HG02938 (cell line): ENCODE data around the gene TBXT.
"Not testable (repeated sequence)": the region's sequence is repeated elsewhere in the genome, so short reads cannot be mapped to it uniquely, and the experiment has no call there.

ENCODE experiments used
- ATAC-seq: cut with Tn5 transposase; IDR thresholded peaks from one replicate; pipeline ENCODE4 v1.9.1; 2021; ENCODE audit warnings: mild to moderate bottlenecking, moderate library complexity; ENCODE audit not compliant: unreplicated experiment

TBXT gene, protein sequence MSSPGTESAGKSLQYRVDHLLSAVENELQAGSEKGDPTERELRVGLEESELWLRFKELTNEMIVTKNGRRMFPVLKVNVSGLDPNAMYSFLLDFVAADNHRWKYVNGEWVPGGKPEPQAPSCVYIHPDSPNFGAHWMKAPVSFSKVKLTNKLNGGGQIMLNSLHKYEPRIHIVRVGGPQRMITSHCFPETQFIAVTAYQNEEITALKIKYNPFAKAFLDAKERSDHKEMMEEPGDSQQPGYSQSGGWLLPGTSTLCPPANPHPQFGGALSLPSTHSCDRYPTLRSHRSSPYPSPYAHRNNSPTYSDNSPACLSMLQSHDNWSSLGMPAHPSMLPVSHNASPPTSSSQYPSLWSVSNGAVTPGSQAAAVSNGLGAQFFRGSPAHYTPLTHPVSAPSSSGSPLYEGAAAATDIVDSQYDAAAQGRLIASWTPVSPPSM

DNA sequence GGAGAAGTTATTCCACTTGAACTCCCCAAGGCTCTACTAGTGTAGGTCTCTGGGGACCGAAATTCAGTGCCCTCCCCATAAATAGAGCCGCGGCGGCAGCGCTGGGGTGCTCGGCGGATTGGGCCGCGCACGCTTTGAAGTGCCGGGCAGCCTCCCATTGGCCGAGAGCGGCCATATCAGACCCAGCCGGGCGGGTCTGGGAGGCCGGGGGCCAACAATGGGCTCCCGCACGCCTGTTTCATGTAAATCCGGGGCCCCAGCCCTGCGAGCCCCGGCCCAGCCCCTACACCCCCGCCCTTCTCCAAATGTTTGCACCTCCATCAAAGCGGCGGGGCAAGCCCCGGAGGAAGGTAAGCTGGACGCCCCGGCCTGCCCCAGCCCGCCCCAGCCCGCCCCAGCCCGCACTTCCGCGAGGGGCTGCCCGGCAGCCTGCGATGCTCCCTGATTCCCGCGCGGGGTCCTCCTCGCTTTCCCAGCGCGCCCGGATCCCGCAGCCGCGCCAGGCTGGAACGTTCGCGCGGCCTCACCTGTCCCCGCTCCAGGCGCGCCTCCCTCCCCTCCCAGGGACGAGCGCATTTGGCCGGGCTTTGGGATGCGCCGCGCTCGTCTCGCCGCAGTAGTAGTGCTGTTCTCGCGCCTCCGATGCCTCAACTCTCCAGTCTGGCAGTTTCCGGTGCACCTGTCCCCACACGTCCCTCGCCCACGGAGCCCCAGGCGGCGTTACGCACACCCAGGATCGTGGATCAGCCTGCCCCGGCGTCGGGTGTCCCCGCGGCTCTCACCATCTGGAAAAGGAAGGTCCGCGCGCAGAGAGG lies at the start of gene TBXT:
TBXT (minus strand) TSS at position 51 of the 815 bp plus-strand sequence. CDS start 260 bp downstream, outside the sequence.
- no peak for ATAC-seq

DNA sequence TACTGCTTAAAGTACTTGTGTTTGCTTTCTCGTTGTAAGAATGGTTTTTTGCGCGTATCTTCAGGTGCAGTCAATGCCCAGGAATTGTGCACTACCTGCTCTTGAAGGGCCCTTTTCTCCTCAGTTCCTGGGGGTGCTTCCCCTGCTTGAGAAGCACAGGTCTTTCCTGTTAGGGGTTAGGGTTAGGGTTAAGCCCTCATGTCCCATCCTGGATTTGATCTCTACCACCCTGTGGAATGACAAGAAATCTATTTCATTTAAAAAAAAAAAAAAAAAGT lies 39.6 kb upstream of the TBXT start:
- no peak for ATAC-seq

DNA sequence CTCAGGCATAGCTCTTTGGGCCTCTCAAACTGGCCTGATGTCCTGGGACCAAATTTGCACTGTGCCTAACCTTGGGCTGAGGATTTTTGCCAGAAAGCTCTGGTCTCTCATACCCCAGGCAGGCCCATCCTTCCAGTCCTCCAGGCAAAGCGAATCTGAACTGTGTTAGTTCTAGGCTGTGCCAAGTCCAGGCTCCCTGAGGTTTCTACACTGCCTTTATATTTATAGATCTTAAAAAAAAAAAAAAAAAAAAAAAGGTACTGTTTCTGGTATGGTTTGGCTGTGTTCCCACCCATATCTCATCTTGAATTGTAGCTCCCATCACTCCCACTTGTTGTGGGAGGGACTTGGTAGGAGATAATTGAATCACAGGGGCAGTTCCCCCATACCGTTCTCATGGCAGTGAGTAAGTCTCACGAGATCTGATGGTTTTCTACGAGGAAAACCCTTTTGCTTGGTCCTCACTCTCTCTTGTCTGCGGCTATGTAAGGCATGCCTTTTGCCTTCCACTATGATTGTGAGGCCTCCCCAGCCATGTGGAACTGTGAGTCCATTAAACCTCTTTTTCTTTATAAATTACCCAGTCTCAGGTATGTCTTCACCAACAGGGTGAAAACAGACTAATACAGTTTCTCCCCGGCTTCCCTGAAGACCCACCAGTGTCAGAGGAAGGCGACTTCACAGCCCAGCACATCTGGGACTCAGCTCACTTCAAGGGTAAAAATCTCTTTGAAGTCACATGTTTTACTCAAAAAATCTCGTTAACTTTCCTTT lies 39.0 kb upstream of the TBXT start:
- no peak for ATAC-seq

DNA sequence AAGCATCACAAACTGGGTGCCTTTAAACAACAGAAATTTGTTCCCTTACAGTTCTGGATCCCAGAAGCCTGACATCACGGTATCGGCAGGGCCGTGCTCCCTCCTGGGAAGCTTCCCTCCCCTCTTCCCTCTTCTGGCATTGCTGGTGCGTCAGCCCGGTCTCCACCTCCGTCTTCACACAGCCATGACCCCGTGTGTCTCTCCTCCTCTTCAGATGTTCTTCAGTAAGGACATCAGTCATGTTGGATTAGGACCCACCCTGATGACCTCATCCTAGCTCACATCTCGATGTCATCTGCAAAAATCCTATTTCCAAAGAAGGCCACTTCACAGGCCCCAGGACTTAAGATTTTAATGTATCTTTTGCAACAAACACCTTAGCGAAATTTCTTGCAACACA lies 38.4 kb upstream of the TBXT start:
- no peak for ATAC-seq

DNA sequence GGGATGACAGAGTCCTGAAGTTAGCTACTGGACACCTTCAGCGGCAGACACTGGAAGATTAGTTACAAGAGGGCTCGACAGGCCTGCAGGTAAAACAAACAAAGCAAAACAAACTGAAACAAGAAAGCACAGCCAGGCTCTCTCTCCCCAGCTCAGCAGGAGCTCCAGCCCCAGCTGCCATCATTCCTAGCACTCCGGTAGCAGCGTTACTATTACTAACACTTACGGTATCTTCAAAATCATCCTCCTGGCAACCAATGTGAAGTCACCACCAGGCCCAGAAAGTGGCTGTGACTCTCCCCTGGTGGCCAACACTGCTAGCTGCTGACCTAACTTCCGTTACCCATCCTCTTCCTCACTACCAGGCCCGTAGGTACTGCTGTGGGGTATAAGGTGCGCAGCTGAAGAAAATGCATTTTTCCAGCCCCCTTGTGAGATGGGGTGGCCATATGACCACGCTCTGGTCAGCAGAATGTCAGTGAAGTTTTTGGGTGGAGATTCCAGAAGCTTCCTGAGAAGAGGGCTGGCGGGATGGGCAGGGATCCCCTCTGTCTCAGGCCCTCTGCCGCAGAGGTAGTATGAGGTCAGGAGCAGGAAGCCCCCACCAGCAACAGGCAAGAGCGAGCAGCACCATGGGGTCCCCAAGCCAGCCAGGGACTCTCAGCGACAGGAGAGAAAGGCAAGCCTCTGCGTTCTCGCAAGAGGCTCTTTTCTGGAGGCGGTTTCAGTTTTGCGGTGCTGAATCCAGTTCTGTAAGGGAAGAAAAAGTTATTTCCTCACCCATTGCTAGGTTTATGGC lies 37.4 kb upstream of the TBXT start:
- no peak for ATAC-seq

DNA sequence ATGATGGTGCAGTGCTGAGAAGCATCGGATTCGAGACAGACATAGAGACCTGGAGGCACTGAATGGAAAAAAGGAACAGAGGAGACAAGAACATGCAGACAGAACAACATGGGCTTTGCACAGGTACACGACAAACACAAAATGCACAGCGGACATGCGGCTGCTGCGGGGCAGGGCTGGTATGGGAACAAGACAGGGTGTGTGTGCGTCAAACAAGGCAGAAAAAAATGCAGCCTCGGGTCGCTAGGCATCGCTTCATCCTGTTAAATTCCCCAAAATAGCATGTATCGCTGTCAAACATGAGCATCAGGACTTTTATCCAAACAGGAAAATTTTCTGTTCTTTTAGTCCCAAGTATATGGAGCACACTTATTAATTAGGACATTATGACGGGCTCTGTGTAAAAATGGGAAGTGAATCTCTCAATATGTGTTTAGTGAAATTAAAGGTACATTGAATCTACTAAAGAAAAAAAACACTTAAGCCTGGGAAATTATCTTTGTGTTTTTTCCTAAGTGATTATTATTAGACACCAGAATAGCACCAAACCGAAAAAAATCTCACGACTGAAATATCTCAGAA lies 36.1 kb upstream of the TBXT start:
- no peak for ATAC-seq

DNA sequence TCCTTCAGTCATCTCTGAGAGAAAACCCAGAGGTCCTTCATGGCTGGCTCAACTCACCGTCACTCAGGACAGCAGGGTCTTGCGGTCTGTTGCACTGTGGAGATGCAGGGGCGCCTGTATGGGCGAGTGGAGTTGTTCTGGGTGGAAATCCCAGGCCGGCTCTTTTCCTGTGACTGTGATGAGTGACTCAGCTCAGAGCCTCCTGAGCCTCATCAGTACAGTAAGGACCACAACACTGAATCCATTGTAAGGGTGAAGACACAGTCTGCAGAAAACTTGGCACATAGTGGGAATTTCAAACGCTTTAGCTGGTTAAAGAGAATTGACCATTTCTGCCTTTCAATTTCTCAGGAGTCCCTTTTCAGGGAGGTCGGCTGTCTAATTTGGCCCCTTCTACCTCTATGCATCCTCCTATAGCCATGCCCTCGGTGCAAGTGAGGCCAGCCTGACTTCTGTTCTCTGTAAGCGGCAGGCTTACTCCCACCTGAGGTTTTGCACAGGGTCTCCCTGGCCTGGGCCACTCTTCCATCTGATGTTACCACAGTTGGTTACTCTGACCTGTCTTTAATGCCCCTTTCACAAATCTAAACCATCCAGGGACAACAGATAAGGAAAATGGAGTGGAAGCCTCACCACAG lies 35.5 kb upstream of the TBXT start:
- ATAC-seq, result no peak

DNA sequence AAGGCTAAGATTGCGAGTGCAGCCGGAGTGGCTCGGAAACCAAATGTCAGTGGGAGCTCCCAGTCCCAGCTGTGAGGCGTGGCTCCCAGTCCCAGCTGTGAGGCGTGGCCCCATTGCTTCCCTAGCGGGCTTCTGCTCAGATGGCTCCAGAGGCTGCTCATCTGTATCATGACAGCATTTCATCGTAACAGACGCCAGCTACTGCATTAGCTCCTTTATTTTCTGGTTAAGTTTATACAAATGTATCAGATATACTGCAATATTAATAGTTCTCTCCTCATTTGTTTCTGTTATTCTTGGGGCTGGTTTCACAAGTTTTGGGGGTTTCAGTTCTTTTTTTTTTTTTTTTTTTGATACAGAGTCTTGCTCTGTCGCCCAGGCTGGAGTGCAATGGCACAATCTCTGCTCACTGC lies 34.7 kb upstream of the TBXT start:
- ATAC-seq, result peak; percentile 77

DNA sequence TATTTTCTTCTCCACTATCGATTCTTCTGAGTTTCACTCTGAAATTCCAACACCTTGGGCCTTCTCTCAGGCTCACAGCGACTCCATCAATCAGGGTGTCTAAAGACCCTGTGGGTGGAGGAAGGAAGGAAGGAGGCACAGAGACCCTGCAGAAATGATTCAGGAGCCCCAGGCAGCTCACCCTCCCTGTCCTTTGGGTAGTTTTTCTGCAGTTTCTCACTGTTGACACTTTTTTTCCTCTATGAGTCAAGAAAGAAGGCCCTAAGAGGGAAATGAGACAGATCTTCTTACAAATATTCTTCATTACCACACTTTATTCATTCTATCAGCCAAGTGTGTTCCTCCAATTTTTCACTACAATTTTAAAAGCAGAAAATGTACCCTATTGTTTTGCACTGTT lies 34.2 kb upstream of the TBXT start:
- peak; percentile 19 for ATAC-seq

DNA sequence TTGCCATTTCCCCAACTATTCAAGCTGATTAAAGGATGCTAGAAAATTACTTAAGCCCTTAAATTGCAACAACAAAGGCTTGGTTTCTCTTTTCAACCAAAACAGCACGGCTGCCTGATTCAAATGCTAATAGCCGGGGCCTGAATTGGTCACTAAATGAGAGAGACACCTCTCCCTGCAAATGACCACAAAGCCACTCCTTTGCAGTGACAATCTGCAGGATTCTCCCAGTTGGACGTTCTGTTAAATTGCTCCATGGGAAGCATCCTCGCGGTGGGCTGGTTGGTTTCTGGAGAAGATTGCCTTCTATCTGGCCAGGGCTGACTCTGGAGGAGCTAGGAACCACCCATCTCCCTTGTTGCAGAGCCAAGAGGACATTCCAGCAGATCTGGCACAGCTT lies 29.7 kb upstream of the TBXT start:
- no peak for ATAC-seq

DNA sequence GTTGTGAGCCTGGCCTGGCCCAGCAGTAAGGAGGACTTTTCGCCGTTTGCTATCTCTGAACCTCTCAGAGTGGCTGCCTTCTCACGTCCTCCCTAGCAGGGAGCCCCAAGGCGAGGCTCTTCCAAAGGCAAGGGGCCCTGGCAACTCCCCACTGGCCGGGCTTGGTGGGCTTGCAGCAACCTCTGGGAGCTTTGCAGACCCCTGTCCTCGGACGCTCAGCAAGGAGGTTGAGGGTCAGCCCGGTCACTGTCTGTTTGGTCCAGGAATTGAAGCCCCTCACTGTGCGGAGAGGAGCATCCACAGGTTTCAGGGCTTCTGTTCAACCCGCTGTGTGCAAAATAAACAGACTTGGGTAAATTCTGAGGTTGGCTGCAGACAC lies 28.2 kb upstream of the TBXT start:
- ATAC-seq, result no peak

DNA sequence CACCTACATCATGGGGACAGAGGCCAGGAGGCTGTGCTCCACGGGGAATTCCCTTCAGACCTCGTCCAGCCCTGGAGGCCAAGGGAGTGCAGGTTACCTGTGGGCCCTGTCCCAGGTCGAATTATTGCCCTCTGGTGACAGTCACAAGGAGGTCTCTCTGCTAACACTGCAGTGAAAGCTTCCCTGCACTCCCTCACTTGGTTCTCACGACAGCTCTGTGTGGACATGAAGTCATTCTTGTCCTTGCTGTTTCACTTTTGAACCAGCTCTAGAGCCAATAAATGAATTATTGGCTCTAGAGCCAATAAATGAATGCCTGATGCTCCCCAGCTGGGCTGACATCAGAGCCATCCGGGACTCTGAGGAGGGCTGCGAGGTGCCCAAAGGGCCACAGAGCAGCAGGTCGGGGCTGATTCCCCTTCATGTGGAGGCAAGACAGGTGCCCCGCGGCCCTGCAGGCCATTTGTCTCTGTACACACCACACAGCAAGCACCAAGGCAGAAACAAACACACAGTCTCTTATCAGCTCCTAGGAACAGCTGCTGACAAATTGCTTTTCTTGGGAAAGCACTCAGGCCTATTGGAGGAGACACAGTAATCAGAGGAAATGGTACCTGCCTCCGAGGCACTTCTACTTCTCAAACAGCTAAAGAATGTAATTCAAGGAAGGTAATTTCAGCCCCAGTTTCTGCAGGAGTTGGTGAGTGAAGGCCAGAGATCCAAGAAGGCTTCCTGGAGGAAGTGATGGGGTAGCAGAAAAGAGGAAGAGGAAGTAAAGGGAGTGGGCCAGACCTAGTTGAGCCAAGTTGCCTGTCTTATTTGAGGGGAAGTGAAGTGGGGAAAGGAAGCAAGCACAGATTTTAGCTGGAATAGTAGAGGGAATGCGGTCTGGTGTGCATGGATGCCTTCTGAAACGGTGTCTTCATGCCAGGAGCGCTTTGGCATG lies 27.5 kb upstream of the TBXT start:
- ATAC-seq, result no peak

DNA sequence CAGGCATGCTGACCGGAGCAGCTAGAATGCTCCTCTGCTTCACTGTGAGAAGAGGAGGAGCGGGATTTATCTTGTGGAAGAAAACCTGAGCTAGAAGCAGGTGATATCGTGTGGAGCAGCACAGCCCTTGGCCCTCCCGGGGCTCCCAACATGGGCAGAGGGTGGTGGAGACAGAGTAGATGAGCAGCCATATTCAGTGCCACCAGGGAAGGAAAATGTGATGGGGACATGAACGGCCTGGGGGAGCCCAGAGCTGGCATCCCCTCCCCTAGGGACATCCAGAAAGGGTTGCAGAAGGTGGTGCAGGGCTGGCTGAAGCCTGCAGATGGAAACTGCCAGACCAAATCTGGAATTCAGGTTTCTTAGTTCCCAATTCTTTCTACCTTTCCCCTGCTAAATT lies 24.9 kb upstream of the TBXT start:
- no peak for ATAC-seq

DNA sequence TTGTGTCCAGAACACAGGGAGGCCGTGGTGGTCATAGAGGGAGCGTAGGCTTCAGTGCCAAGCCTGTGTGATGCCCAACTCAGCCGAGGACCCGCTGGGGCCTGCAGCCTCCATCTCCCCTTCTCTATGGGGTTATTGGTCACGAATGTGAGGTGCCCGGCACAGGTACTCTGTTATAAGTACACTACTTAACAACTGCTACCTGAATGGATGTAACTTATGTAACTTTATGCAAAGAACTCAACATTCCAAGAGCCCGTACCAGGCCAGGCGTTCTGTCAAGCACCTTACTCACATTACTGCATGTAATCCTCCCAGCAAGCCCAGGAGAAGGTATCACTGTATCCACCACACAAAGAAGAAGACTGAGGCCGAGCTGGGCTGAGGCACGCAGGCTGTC lies 24.5 kb upstream of the TBXT start:
- no peak for ATAC-seq

DNA sequence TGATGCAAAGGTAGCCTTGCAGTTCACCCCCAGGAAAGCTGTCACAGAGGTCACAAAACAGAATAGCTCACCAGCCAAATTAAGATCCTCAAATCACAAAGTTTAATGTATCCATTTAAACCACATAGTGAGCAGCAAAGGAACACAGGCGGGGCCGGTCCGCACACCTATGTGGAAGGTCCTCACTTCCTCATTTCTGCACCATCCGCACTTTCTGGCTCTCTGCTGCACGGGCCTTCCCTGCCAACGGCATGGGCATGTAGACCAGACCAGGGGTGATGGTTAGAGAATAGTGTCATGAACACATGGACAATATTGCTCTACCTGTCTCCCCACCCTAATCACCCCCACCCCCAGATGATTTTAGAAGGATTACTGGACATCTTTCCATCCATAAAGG lies 12.1 kb upstream of the TBXT start:
- no peak for ATAC-seq

DNA sequence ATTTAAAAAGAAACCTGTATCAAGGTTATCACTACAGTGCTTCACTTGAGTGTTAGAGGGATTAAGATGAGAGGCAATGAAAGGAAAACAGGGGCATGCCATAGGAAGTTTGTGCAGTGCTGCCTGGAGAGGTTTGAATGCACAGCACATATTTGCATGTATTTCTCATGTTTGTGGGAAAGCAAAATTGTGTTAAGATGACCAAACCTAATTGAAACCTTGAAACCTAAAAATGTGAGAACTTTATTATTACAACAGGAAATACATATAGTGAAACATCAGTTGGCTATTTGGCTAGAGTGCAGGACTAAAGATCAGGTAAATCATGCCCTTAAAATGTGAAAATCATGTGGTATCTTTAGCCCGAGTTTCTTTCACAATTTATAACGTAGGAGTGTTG lies 8.5 kb upstream of the TBXT start:
- no peak for ATAC-seq

DNA sequence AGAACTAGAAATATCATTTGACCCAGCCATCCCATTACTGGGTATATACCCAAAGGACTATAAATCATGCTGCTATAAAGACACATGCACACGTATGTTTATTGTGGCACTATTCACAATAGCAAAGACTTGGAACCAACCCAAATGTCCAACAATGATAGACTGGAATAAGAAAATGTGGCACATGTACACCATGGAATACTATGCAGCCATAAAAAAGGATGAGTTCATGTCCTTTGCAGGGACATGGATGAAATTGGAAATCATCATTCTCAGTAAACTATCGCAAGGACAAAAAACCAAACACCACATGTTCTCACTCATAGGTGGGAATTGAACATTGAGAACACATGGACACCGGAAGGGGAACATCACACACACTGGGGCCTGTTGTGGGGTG lies 7.4 kb upstream of the TBXT start:
- not testable (repeated sequence) for ATAC-seq

DNA sequence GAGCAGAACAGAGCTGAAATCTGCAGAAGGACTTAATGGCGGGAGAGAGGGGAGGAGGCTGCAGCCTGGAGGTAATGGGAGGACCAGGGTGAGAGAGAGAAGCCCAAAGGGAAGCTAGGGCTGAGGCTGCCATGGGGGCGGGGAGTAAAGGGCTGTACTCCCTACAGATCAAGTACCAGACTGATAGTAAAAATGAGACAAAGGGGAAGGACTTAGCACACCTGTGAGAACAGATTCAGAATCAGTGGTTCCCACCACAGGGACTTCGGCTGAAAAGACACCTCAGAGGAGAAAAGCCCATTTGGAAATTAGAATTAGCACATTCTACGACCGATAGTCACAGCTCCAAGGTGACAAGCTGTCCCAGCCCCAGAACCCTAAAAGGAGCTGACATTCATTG lies 6.4 kb upstream of the TBXT start:
- no peak for ATAC-seq
